ENCODE results near the gene GBX2.

GBX2 gene

GRCh38 chr2:236168110-236169080 is at the start of gene GBX2:
TSS of gene GBX2 (minus strand) at chr2:236168386. CDS start at chr2:236167971, 415 bp downstream.
- peak within 1 kb of the TSS; percentile 77 for H3K4me3 ChIP-seq (ENCODE audit: low read depth, low read length)
- no peak for TF ChIP-seq CTCF (IDR thresholded peaks at IDR 0.05; ENCODE audit: low read depth, low read length)

DNA sequence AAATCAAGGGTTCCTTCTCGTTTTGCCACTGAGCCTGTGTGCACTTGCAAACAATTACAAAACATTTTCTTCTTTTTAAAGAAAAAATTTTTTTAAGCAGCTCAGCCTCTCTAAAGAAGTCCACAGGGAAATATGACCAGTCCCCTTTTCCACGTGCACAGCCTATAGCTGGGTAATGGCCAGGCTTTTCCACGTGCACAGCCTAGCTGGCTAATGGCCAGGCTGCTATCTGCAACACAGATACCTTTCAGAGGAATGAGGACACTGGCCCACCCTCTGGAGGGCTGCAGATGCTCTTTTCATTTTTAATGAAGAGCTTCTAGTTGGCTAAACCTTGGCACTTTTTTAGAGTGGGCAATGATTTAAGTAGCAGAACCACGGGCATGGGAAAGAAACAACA is 49.7 kb upstream of the GBX2 start:
- no peak overlapping the region for H3K4me3 ChIP-seq (ENCODE audit: low read depth, low read length)
- no peak for TF ChIP-seq CTCF (IDR thresholded peaks at IDR 0.05; ENCODE audit: low read depth, low read length)

GRCh38 chr2:236216711-236217110 is 48.5 kb upstream of the GBX2 start:
- no peak for TF ChIP-seq CTCF (IDR thresholded peaks at IDR 0.05; ENCODE audit: low read depth, low read length)

GRCh38 chr2:236215761-236216333 is 47.7 kb upstream of the GBX2 start:
- no peak overlapping the region for H3K4me3 ChIP-seq (ENCODE audit: low read depth, low read length)
- no peak for TF ChIP-seq CTCF (IDR thresholded peaks at IDR 0.05; ENCODE audit: low read depth, low read length)

More at GRCh38 chr2:236216711-236217110, 48.5 kb upstream of the GBX2 start:
- no peak overlapping the region for H3K4me3 ChIP-seq (ENCODE audit: low read depth, low read length)

- no peak for TF ChIP-seq CTCF (IDR thresholded peaks at IDR 0.05; ENCODE audit: low read depth, low read length)
- no peak overlapping the region for H3K4me3 ChIP-seq (ENCODE audit: low read depth, low read length)
Observed at GRCh38 chr2:236215196-236215595, 47.0 kb upstream of the GBX2 start.

DNA sequence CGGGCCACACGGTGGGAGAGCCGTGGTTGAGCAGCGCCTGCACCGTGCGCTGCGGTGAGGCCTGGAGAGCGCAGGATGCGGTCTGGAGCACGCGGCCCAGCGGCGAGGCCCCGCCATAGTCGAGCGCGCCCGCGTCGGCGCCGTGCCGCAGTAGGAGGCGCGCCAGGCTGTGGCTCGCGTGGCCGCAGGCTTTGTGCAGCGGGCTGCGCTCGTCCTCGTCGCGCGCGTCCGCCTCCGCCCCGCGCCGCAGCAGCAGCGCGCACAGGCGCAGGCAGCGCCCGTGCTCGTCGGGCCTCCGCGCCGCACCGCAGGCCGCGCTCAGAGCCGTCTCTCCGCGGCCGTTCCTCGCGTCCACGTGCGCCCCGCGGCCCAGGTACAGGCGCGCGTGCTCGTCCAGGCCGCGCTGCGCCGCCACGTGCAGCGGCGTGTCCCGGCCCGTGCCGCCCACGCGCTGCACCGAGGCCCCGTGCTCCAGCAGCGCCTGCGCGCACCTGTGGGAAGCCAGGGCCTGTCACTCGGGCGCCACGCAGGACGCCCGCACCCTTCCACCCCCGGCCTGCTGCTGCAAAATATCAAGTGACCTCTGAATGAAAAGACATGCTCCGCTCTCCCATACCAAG is 46.3 kb upstream of the GBX2 start:
- H3K4me3 ChIP-seq (ENCODE audit: low read depth, low read length), result no peak overlapping the region
- no peak for TF ChIP-seq CTCF (IDR thresholded peaks at IDR 0.05; ENCODE audit: low read depth, low read length)

Data from WI38 (cell line).